GM19395 (cell line): Measurements from ENCODE around the gene ALS2CL.

ENCODE experiments used
- ATAC-seq: cut with Tn5 transposase; IDR thresholded peaks from one replicate; pipeline ENCODE4 v1.9.1; 2021; ENCODE audit warnings: mild to moderate bottlenecking, moderate library complexity; ENCODE audit not compliant: unreplicated experiment

The ALS2CL gene

GRCh38 chr3:46680298-46680826 lies 13.1 kb downstream of the ALS2CL start:
- ATAC-seq = no peak

GRCh38 chr3:46679681-46680080 lies 13.8 kb downstream of the ALS2CL start:
- ATAC-seq = no peak

- no peak for ATAC-seq
Observed at GRCh38 chr3:46678280-46678679, 15.2 kb downstream of the ALS2CL start.

- ATAC-seq = no peak
Observed at GRCh38 chr3:46677411-46677726, 16.1 kb downstream of the ALS2CL start.

GRCh38 chr3:46676601-46677410 lies 16.7 kb downstream of the ALS2CL start:
- ATAC-seq = no peak

- ATAC-seq = no peak
Observed at GRCh38 chr3:46675843-46676567, 17.5 kb downstream of the ALS2CL start.

GRCh38 chr3:46675426-46675825 lies 18.1 kb downstream of the ALS2CL start:
- no peak for ATAC-seq

- ATAC-seq = no peak
Observed at GRCh38 chr3:46674031-46674845, 19.2 kb downstream of the ALS2CL start.

- no peak for ATAC-seq
Observed at GRCh38 chr3:46673151-46674030, 20.1 kb downstream of the ALS2CL start.

- no peak for ATAC-seq
Observed at GRCh38 chr3:46672349-46672695, 21.2 kb downstream of the ALS2CL start.

- no peak for ATAC-seq
Observed at GRCh38 chr3:46671541-46672348, 21.7 kb downstream of the ALS2CL start.

- no peak for ATAC-seq
Observed at GRCh38 chr3:46670891-46671427, 22.5 kb downstream of the ALS2CL start.

- no peak for ATAC-seq
Observed at GRCh38 chr3:46670000-46670890, 23.2 kb downstream of the ALS2CL start.

- ATAC-seq = no peak
Observed at GRCh38 chr3:46669191-46669999, 24.1 kb downstream of the ALS2CL start.

GRCh38 chr3:46668591-46668990 lies 24.9 kb downstream of the ALS2CL start:
- ATAC-seq = no peak

GRCh38 chr3:46668116-46668515 lies 25.4 kb downstream of the ALS2CL start:
- ATAC-seq = no peak

- ATAC-seq = no peak
Observed at GRCh38 chr3:46667657-46668056, 25.8 kb downstream of the ALS2CL start.
